HCT116 (cell line): Measurements from ENCODE around the gene HEMK1. TPM values are rescaled to one million over a fixed set of nuclear protein-coding genes. Genes with fewer than 3 reads are reported as not detected.

Experiments
- ATAC-seq: fragments of 200-7000 bp; cut with Tn5 transposase; 2 replicates; pipeline ENCODE4 v1.9.1; 2020; ENCODE audit warnings: mild to moderate bottlenecking, moderate library complexity
- BruUV-seq: library from RNA; stranded (reverse); fragments of 400-500 nt; replicated peaks from 2 replicates; lab custom pipeline; 2021; lab: Mats Ljungman, UMichigan
- CTCF ChIA-PET: fragments of 300-600 bp; sonication (Branson Sonifier 250); formaldehyde crosslinking; loops from one replicate; lab custom pipeline; 2021; ENCODE audit warnings: antibody characterized with exemption; lab: Charles Lee
- POLR2A ChIA-PET: fragments of 300-600, 350-600 bp; sonication (Branson Sonifier 250); formaldehyde crosslinking; loops from one replicate; lab custom pipeline; 2021; ENCODE audit warnings: antibody characterized with exemption; lab: Charles Lee
- RAD21 ChIA-PET, 2 experiments: fragments of 300-600 bp; sonication (Branson Sonifier 250); formaldehyde crosslinking; loops; one replicate each; lab custom pipeline; 2023; ENCODE audit warnings: low total read pairs in 2 of 2; ENCODE audit not compliant: uncharacterized antibody in 2 of 2, unreplicated experiment in 2 of 2, low non-redundant PET in 1 of 2; lab: Charles Lee
- DNase-seq: peaks from one replicate; pipeline ENCODE4 v3.0.0-alpha.2; 2010; ENCODE audit warnings: low read depth, low spot score
- H2AFZ ChIP-seq: fragments of 200-600 bp; shearing (Covaris generic), sonication (generic); 2 replicates; pipeline ENCODE4 v1.6.1; 2017; ENCODE audit warnings: low read depth, mixed run types, mixed read lengths, antibody characterized with exemption, low read length; ENCODE audit not compliant: poor library complexity, severe bottlenecking
- H3K27ac ChIP-seq: 2 replicates; pipeline ENCODE4 v1.5.1; 2012; ENCODE audit warnings: low read depth, low read length
- H3K27me3 ChIP-seq: fragments of 200-600 bp; sonication (generic); 2 replicates; pipeline ENCODE4 v1.6.1; 2016; ENCODE audit warnings: mixed run types, low read length, mixed read lengths; ENCODE audit not compliant: insufficient read depth
- H3K36me3 ChIP-seq, 2 experiments: fragments of 200-500 bp in 1 of 2; fragments of 200-600 bp in 1 of 2; sonication (Bioruptor generic) in 1 of 2; sonication (generic) in 1 of 2; 2 replicates each; pipeline versions ENCODE4 v1.5.1 to v1.6.1; 2014 to 2016; ENCODE audit warnings: low read length in 2 of 2, inconsistent platforms in 1 of 2, mixed read lengths in 1 of 2, mixed run types in 1 of 2; ENCODE audit not compliant: insufficient read depth in 2 of 2, control insufficient read depth in 1 of 2
- H3K4me1 ChIP-seq, 2 experiments: fragments of 200-600 bp in 1 of 2; sonication (generic) in 1 of 2; 2 replicates each; pipeline versions ENCODE4 v1.5.1 to v1.6.1; 2012 to 2017; ENCODE audit warnings: low read length in 2 of 2, inconsistent platforms in 1 of 2, mild to moderate bottlenecking in 1 of 2, mixed read lengths in 1 of 2, mixed run types in 1 of 2, moderate library complexity in 1 of 2; ENCODE audit not compliant: insufficient read depth in 2 of 2, control insufficient read depth in 1 of 2
- H3K4me2 ChIP-seq: fragments of 200-600 bp; sonication (generic); 2 replicates; pipeline ENCODE4 v1.6.1; 2017; ENCODE audit warnings: mixed run types, low read length, mixed read lengths
- H3K4me3 ChIP-seq, 2 experiments: fragments of 200-600 bp in 1 of 2; sonication (generic) in 1 of 2; replicated peaks in 1 of 2; 2 replicates each; pipeline ENCODE4 v1.5.1; 2011 to 2016; ENCODE audit warnings: low read length in 2 of 2, control low read depth in 1 of 2, low read depth in 1 of 2, mild to moderate bottlenecking in 1 of 2, mixed read lengths in 1 of 2, mixed run types in 1 of 2
- H3K79me2 ChIP-seq: fragments of 200-600 bp; sonication (generic); 2 replicates; pipeline ENCODE4 v1.6.1; 2017; ENCODE audit warnings: mild to moderate bottlenecking, mixed run types, low read length, moderate library complexity, mixed read lengths; ENCODE audit not compliant: insufficient read depth
- H3K9ac ChIP-seq: fragments of 200-600 bp; sonication (generic); 2 replicates; pipeline ENCODE4 v1.6.1; 2016; ENCODE audit warnings: low read length, mixed read lengths
- H3K9me2 ChIP-seq: fragments of 200-600 bp; sonication (generic), shearing (Covaris generic); 2 replicates; pipeline ENCODE4 v1.6.1; 2017; ENCODE audit warnings: mixed run types, mild to moderate bottlenecking, moderate library complexity; ENCODE audit not compliant: insufficient read depth
- H3K9me3 ChIP-seq, 2 experiments: fragments of 200-500 bp in 1 of 2; fragments of 200-600 bp in 1 of 2; sonication (Bioruptor generic) in 1 of 2; sonication (generic) in 1 of 2; 2 replicates each; pipeline ENCODE4 v1.6.1; 2014 to 2017; ENCODE audit warnings: low read length in 2 of 2, mixed read lengths in 2 of 2, inconsistent platforms in 1 of 2, low read depth in 1 of 2, mild to moderate bottlenecking in 1 of 2, mixed run types in 1 of 2, moderate library complexity in 1 of 2; ENCODE audit not compliant: control insufficient read depth in 1 of 2, insufficient read depth in 1 of 2
- H4K20me1 ChIP-seq: fragments of 200-600 bp; sonication (generic), shearing (Covaris generic); 2 replicates; pipeline ENCODE4 v1.6.1; 2017; ENCODE audit warnings: mixed run types, mild to moderate bottlenecking, moderate library complexity; ENCODE audit not compliant: insufficient read depth
- EGR1 ChIP-seq: IDR thresholded peaks from 2 replicates; pipeline ENCODE4 v1.6.1; 2012; ENCODE audit warnings: low read depth
- ELF1 ChIP-seq: IDR thresholded peaks from 2 replicates; pipeline ENCODE4 v1.6.1; 2012; ENCODE audit warnings: low read depth, borderline replicate concordance
- EZH2phosphoT487 ChIP-seq: fragments of 200-600 bp; IDR thresholded peaks from 2 replicates; pipeline ENCODE4 v1.6.1; 2018; ENCODE audit warnings: antibody characterized with exemption, borderline replicate concordance
- JUND ChIP-seq: IDR thresholded peaks from 2 replicates; pipeline ENCODE4 v1.6.1; 2012
- POLR2A ChIP-seq: IDR thresholded peaks from 2 replicates; pipeline ENCODE4 v1.7.0; 2011; ENCODE audit warnings: borderline replicate concordance; ENCODE audit not compliant: insufficient read depth, insufficient read length; ENCODE audit errors: extremely low read depth
- POLR2AphosphoS5 ChIP-seq: IDR thresholded peaks from 2 replicates; pipeline ENCODE4 v1.6.1; 2011; ENCODE audit warnings: mild to moderate bottlenecking, low read depth, low read length, moderate library complexity
- SP1 ChIP-seq: IDR thresholded peaks from 2 replicates; pipeline ENCODE4 v1.6.1; 2012; ENCODE audit warnings: low read depth
- SRF ChIP-seq: IDR thresholded peaks from 2 replicates; pipeline ENCODE4 v1.6.1; 2012; ENCODE audit warnings: low read depth
- TCF7L2 ChIP-seq: IDR thresholded peaks from 2 replicates; pipeline ENCODE4 v1.7.0; 2011; ENCODE audit warnings: borderline replicate concordance, inconsistent platforms; ENCODE audit not compliant: insufficient read depth, insufficient read length; ENCODE audit errors: extremely low read depth
- YY1 ChIP-seq: IDR thresholded peaks from 2 replicates; pipeline ENCODE4 v1.6.1; 2011; ENCODE audit warnings: low read length, low read depth, moderate library complexity, mild to moderate bottlenecking; ENCODE audit not compliant: insufficient replicate concordance; ENCODE audit errors: extremely low read depth
- ZFX ChIP-seq: fragments of 450-650 bp; IDR thresholded peaks from 2 replicates; pipeline ENCODE4 v1.6.1; 2017
- ZNF274 ChIP-seq: fragments of 200-500 bp; sonication (Bioruptor generic); IDR thresholded peaks from 2 replicates; pipeline ENCODE4 v1.6.1; 2014; ENCODE audit warnings: mild to moderate bottlenecking, low read depth, low read length, inconsistent platforms
- intact Hi-C: fragments of 100-400 bp; cut with micrococcal nuclease; formaldehyde crosslinking; loops from 2 replicates; pipeline ENCODE4 v1.10.0; 2022
- total RNA-seq: library from RNA; stranded (reverse); gene quantifications from one replicate; pipeline ENCODE4 v1.2.1, GENCODE V29; 2021; ENCODE audit not compliant: unreplicated experiment
- TF ChIP-seq, protein P1 (sequence below): IDR thresholded peaks from 2 replicates; pipeline ENCODE4 v1.6.1; 2012
- TF ChIP-seq, protein P2 (sequence below): IDR thresholded peaks from 2 replicates; pipeline ENCODE4 v1.6.1; 2012
- TF ChIP-seq, protein P3 (sequence below), 3 experiments: fragments of 200-600 bp in 1 of 3; sonication (generic) in 1 of 3; IDR thresholded peaks in 2 of 3; conservative IDR thresholded peaks in 1 of 3; 2 replicates each; pipeline ENCODE4 v1.5.1; 2012 to 2017; ENCODE audit warnings: low read depth in 2 of 3, low read length in 2 of 3, antibody characterized with exemption in 1 of 3, borderline replicate concordance in 1 of 3, control low read depth in 1 of 3, mild to moderate bottlenecking in 1 of 3, mixed read lengths in 1 of 3, mixed run types in 1 of 3, moderate library complexity in 1 of 3; ENCODE audit not compliant: insufficient read depth in 1 of 3
- TF ChIP-seq, protein P4 (sequence below): IDR thresholded peaks from 2 replicates; pipeline ENCODE4 v1.6.1; 2011; ENCODE audit warnings: mild to moderate bottlenecking, low read length, moderate library complexity; ENCODE audit not compliant: insufficient replicate concordance; ENCODE audit errors: extremely low read depth

Gene HEMK1
- total RNA-seq, 1 experiment from 2014 or later = 20.5 TPM

DNA sequence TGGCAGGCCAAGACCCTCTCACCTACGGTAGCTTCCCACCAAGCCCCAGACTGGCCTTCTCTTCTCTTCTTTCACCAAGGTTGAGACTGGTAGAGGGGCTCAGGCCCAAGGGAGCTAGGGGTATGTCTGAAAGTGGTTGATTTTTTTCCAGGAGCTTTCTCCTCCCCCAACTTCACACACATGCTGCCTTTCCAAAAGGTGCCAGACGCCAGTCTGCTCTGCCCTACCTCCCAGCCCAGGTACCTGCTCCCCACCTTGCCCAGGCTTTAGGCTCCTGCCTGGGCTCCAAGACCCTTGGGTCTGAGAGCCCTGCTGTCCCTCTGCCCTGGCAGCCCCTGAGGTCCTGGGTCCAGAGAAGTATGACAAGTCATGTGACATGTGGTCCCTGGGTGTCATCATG lies 76.1 kb downstream of the HEMK1 start:
- H3K27me3 ChIP-seq = no peaks in the 10 kb centered on the region
- H3K4me3 ChIP-seq = no peak overlapping the region
- H3K4me2 ChIP-seq = no peak overlapping the region
- DNase-seq = no peak
- RAD21 ChIA-PET = interaction anchor here in 1 of 2 experiments (0.9 kb wide), 1 partner anchor 17 kb away, joined by 3 read pairs; no protein-coding TSS in a partner anchor
- H3K36me3 ChIP-seq = peaks cover 4 to 34% of the 10 kb centered on the region in 2 experiments; a peak in 3 of 4 replicates
- no peak overlapping the region for H2AFZ ChIP-seq
- TF ChIP-seq EGR1 = no peak
- no peak for TF ChIP-seq JUND
- TF ChIP-seq POLR2AphosphoS5 = no peak
- TF ChIP-seq TCF7L2 = no peak
- no peak for TF ChIP-seq SP1
- TF ChIP-seq EZH2phosphoT487 = no peak
- TF ChIP-seq, protein P1, sequence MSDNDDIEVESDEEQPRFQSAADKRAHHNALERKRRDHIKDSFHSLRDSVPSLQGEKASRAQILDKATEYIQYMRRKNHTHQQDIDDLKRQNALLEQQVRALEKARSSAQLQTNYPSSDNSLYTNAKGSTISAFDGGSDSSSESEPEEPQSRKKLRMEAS = no peak
- TF ChIP-seq, protein P2, sequence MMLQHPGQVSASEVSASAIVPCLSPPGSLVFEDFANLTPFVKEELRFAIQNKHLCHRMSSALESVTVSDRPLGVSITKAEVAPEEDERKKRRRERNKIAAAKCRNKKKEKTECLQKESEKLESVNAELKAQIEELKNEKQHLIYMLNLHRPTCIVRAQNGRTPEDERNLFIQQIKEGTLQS = no peak
- no peak for TF ChIP-seq YY1
- TF ChIP-seq, protein P3, sequence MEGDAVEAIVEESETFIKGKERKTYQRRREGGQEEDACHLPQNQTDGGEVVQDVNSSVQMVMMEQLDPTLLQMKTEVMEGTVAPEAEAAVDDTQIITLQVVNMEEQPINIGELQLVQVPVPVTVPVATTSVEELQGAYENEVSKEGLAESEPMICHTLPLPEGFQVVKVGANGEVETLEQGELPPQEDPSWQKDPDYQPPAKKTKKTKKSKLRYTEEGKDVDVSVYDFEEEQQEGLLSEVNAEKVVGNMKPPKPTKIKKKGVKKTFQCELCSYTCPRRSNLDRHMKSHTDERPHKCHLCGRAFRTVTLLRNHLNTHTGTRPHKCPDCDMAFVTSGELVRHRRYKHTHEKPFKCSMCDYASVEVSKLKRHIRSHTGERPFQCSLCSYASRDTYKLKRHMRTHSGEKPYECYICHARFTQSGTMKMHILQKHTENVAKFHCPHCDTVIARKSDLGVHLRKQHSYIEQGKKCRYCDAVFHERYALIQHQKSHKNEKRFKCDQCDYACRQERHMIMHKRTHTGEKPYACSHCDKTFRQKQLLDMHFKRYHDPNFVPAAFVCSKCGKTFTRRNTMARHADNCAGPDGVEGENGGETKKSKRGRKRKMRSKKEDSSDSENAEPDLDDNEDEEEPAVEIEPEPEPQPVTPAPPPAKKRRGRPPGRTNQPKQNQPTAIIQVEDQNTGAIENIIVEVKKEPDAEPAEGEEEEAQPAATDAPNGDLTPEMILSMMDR (IDR thresholded peaks at IDR 0.05 in 2 of 3, conservative IDR thresholded peaks at IDR 0.05 in 1 of 3; ENCODE audit: borderline replicate concordance in 1 of 3, insufficient read depth in 1 of 3, low read depth in 2 of 3, low read length in 2 of 3) = no peak
- no peak for TF ChIP-seq POLR2A
- no peak for TF ChIP-seq ZNF274
- no peak for TF ChIP-seq ELF1
- no peak for TF ChIP-seq ZFX
- no peak for TF ChIP-seq SRF
- TF ChIP-seq, protein P4, sequence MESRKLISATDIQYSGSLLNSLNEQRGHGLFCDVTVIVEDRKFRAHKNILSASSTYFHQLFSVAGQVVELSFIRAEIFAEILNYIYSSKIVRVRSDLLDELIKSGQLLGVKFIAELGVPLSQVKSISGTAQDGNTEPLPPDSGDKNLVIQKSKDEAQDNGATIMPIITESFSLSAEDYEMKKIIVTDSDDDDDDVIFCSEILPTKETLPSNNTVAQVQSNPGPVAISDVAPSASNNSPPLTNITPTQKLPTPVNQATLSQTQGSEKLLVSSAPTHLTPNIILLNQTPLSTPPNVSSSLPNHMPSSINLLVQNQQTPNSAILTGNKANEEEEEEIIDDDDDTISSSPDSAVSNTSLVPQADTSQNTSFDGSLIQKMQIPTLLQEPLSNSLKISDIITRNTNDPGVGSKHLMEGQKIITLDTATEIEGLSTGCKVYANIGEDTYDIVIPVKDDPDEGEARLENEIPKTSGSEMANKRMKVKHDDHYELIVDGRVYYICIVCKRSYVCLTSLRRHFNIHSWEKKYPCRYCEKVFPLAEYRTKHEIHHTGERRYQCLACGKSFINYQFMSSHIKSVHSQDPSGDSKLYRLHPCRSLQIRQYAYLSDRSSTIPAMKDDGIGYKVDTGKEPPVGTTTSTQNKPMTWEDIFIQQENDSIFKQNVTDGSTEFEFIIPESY = no peak
- TF ChIP-seq, all 23 proteins: peak for 0
- POLR2A ChIA-PET = no interaction called here
- Histone ChIP-seq H3K27ac (no peak overlapping the region), H3K9me3 (no peaks in the 10 kb centered on the region), H3K4me1 (no peaks in the 10 kb centered on the region), H3K9me2 (no peaks in the 10 kb centered on the region), H3K9ac (no peak overlapping the region), H3K79me2 (no peaks in the 10 kb centered on the region), H4K20me1 (no peaks in the 10 kb centered on the region)
- no TSS peak for BruUV-seq
- no peak for ATAC-seq
- CTCF ChIA-PET = interaction anchor here (1.1 kb wide), 1 partner anchor 18 kb away, joined by 4 read pairs; no protein-coding TSS in a partner anchor
- intact Hi-C loops = no loop called here
